IMR-90 (cell line): ENCODE results near the gene PLD5. TPM values are rescaled to one million over a fixed set of nuclear protein-coding genes. Genes with fewer than 3 reads are reported as not detected.

Experiments
- ATAC-seq: fragments of 200-7000 bp; cut with Tn5 transposase; 2 replicates; pipeline ENCODE4 v1.9.1; 2020; ENCODE audit warnings: low read depth, mild to moderate bottlenecking, moderate library complexity
- BruUV-seq: library from RNA; stranded (reverse); fragments of 400-500 nt; replicated peaks from 2 replicates; lab custom pipeline; 2021; lab: Mats Ljungman, UMichigan
- CTCF ChIA-PET: fragments of 300-600 bp; formaldehyde crosslinking; extraction: SDS; loops from one replicate; lab custom pipeline; 2021; ENCODE audit warnings: antibody characterized with exemption; lab: Yijun Ruan, JAX
- POLR2A ChIA-PET: fragments of 300-600 bp; sonication (Branson Sonifier 250); formaldehyde crosslinking; loops from one replicate; lab custom pipeline; 2022; ENCODE audit warnings: antibody characterized with exemption; ENCODE audit not compliant: unreplicated experiment; lab: Charles Lee
- DNase-seq: peaks from one replicate; pipeline ENCODE4 v3.0.0; 2013
- H2AFZ ChIP-seq: replicated peaks from 2 replicates; pipeline ENCODE3; 2013; ENCODE audit warnings: low read length, mild to moderate bottlenecking; ENCODE audit not compliant: poor library complexity
- H2AK5ac ChIP-seq: 2 replicates; pipeline ENCODE4 v1.6.1; 2013; ENCODE audit warnings: low read depth, low read length, inconsistent platforms
- H2AK9ac ChIP-seq: replicated peaks from 2 replicates; pipeline ENCODE3; 2013; ENCODE audit warnings: mild to moderate bottlenecking, low read depth, low read length, moderate library complexity; ENCODE audit not compliant: poor library complexity
- H2BK120ac ChIP-seq: 2 replicates; pipeline ENCODE4 v1.6.1; 2013; ENCODE audit warnings: low read depth, low read length, inconsistent platforms
- H2BK15ac ChIP-seq: 3 replicates; pipeline ENCODE4 v1.6.1; 2013; ENCODE audit warnings: low read depth, low read length, inconsistent platforms
- H2BK20ac ChIP-seq: 2 replicates; pipeline ENCODE4 v1.6.1; 2013; ENCODE audit warnings: low read depth, mild to moderate bottlenecking, inconsistent platforms, low read length, moderate library complexity
- H2BK5ac ChIP-seq: 2 replicates; pipeline ENCODE4 v1.6.1; 2013; ENCODE audit warnings: mild to moderate bottlenecking, low read depth, low read length, inconsistent platforms; ENCODE audit not compliant: poor library complexity, severe bottlenecking
- H3K14ac ChIP-seq: replicated peaks from 2 replicates; pipeline ENCODE4 v1.6.1; 2013; ENCODE audit warnings: low read depth, low read length, inconsistent platforms
- H3K18ac ChIP-seq: 2 replicates; pipeline ENCODE4 v1.6.1; 2013; ENCODE audit warnings: low read depth, low read length, control low read depth
- H3K23ac ChIP-seq: 2 replicates; pipeline ENCODE4 v1.6.1; 2013; ENCODE audit warnings: low read depth, low read length, inconsistent platforms
- H3K27ac ChIP-seq: 2 replicates; pipeline ENCODE4 v1.5.1; 2013; ENCODE audit warnings: mild to moderate bottlenecking, control low read depth, low read length; ENCODE audit not compliant: insufficient read depth
- H3K27me3 ChIP-seq: 2 replicates; pipeline ENCODE4 v1.6.1; 2013; ENCODE audit warnings: low read length; ENCODE audit not compliant: control insufficient read depth, insufficient read depth
- H3K36me3 ChIP-seq: 2 replicates; pipeline ENCODE4 v1.6.1; 2013; ENCODE audit warnings: low read length, mixed read lengths; ENCODE audit not compliant: control insufficient read depth, insufficient read depth
- H3K4ac ChIP-seq: 2 replicates; pipeline ENCODE4 v1.6.1; 2013; ENCODE audit warnings: low read depth, low read length, inconsistent platforms
- H3K4me1 ChIP-seq: 2 replicates; pipeline ENCODE4 v1.6.1; 2013; ENCODE audit warnings: low read length, mixed read lengths; ENCODE audit not compliant: control insufficient read depth, insufficient read depth
- H3K4me2 ChIP-seq: 2 replicates; pipeline ENCODE4 v1.6.1; 2013; ENCODE audit warnings: low read depth, mild to moderate bottlenecking, control low read depth, low read length, moderate library complexity
- H3K4me3 ChIP-seq: 2 replicates; pipeline ENCODE4 v1.5.1; 2013; ENCODE audit warnings: low read depth, mild to moderate bottlenecking, control low read depth, low read length, moderate library complexity; ENCODE audit not compliant: insufficient read depth
- H3K56ac ChIP-seq: 2 replicates; pipeline ENCODE4 v1.6.1; 2013; ENCODE audit warnings: low read length, inconsistent platforms; ENCODE audit not compliant: insufficient read depth; ENCODE audit errors: extremely low read depth
- H3K79me1 ChIP-seq, 2 experiments: 2 replicates each; pipeline ENCODE4 v1.6.1; 2013; ENCODE audit warnings: low read length in 2 of 2, inconsistent platforms in 1 of 2, low read depth in 1 of 2
- H3K9ac ChIP-seq: 2 replicates; pipeline ENCODE4 v1.6.1; 2013; ENCODE audit warnings: low read depth, low read length, control low read depth
- H3K9me1 ChIP-seq: 2 replicates; pipeline ENCODE4 v1.6.1; 2013; ENCODE audit warnings: low read length, inconsistent platforms; ENCODE audit not compliant: insufficient read depth
- H3K9me3 ChIP-seq: 2 replicates; pipeline ENCODE4 v1.6.1; 2013; ENCODE audit warnings: low read length; ENCODE audit not compliant: control insufficient read depth, insufficient read depth
- H4K20me1 ChIP-seq: 2 replicates; pipeline ENCODE4 v1.6.1; 2013; ENCODE audit warnings: low read length, inconsistent platforms; ENCODE audit not compliant: insufficient read depth
- H4K5ac ChIP-seq: 2 replicates; pipeline ENCODE4 v1.6.1; 2013; ENCODE audit warnings: mild to moderate bottlenecking, low read depth, low read length, control low read depth
- H4K8ac ChIP-seq, 2 experiments: 2 replicates each; pipeline ENCODE4 v1.6.1; 2013; ENCODE audit warnings: low read depth in 2 of 2, low read length in 2 of 2, control low read depth in 1 of 2, inconsistent platforms in 1 of 2
- H4K91ac ChIP-seq: 2 replicates; pipeline ENCODE4 v1.6.1; 2013; ENCODE audit warnings: low read depth, low read length, inconsistent platforms; ENCODE audit not compliant: insufficient read depth
- BHLHE40 ChIP-seq: fragments of 150-350 bp; IDR thresholded peaks from 2 replicates; pipeline ENCODE4 v1.6.1; 2016; ENCODE audit warnings: mild to moderate bottlenecking, low read depth, low read length
- CEBPB ChIP-seq: IDR thresholded peaks from 2 replicates; pipeline ENCODE4 v1.6.1; 2012; ENCODE audit warnings: low read depth, low read length, improper control_type of control experiment
- CHD1 ChIP-seq: IDR thresholded peaks from 2 replicates; pipeline ENCODE4 v1.6.1; 2012; ENCODE audit warnings: low read depth, low read length, improper control_type of control experiment
- CTCF ChIP-seq: conservative IDR thresholded peaks from 2 replicates; pipeline ENCODE4 v1.5.1; 2012; ENCODE audit warnings: mild to moderate bottlenecking, low read depth, low read length, improper control_type of control experiment
- FOS ChIP-seq: fragments of 150-350 bp; IDR thresholded peaks from 2 replicates; pipeline ENCODE4 v1.6.1; 2016; ENCODE audit warnings: low read depth, low read length
- MAZ ChIP-seq: IDR thresholded peaks from 2 replicates; pipeline ENCODE4 v1.6.1; 2012; ENCODE audit warnings: low read depth, mild to moderate bottlenecking, low read length, improper control_type of control experiment, moderate library complexity, borderline replicate concordance
- MXI1 ChIP-seq: IDR thresholded peaks from 2 replicates; pipeline ENCODE4 v1.6.1; 2012; ENCODE audit warnings: low read depth, mild to moderate bottlenecking, low read length, moderate library complexity, borderline replicate concordance
- POLR2A ChIP-seq: IDR thresholded peaks from 2 replicates; pipeline ENCODE4 v1.6.1; 2012; ENCODE audit warnings: mild to moderate bottlenecking, low read depth, low read length
- RAD21 ChIP-seq: IDR thresholded peaks from 2 replicates; pipeline ENCODE4 v1.6.1; 2012; ENCODE audit warnings: low read length, improper control_type of control experiment
- RCOR1 ChIP-seq: IDR thresholded peaks from 2 replicates; pipeline ENCODE4 v1.6.1; 2012; ENCODE audit warnings: mild to moderate bottlenecking, low read length, improper control_type of control experiment; ENCODE audit not compliant: insufficient replicate concordance
- RFX5 ChIP-seq: IDR thresholded peaks from 2 replicates; pipeline ENCODE4 v1.8.0; 2012; ENCODE audit warnings: low read depth, mild to moderate bottlenecking, low read length, moderate library complexity
- SMC3 ChIP-seq: fragments of 150-350 bp; IDR thresholded peaks from 2 replicates; pipeline ENCODE4 v1.6.1; 2016; ENCODE audit warnings: low read depth, mild to moderate bottlenecking, antibody characterized with exemption, low read length, moderate library complexity
- USF2 ChIP-seq: fragments of 150-350 bp; IDR thresholded peaks from 2 replicates; pipeline ENCODE4 v1.6.1; 2017; ENCODE audit warnings: mild to moderate bottlenecking, antibody characterized with exemption, low read length, low read depth
- WGBS, 2 experiments: methylation state at CpG; one replicate each; pipeline versions ENCODE4 v1.1.5 to v1.1.7; 2013; ENCODE audit warnings: missing lambda C conversion rate in 2 of 2; ENCODE audit not compliant: insufficient read length in 1 of 2; ENCODE audit errors: extremely low coverage in 2 of 2; 5-methylcytosine and 5-hydroxymethylcytosine counted together
- dilution Hi-C: fragments of 300-500 bp; cut with HindIII; formaldehyde crosslinking; loops from one replicate; pipeline ENCODE4 v1.14.3; 2018; ENCODE audit warnings: low sequenced_read_pairs; ENCODE audit not compliant: unreplicated experiment
- in situ Hi-C: fragments of 300-500 bp; cut with MboI; formaldehyde crosslinking; loops from 3 replicates; pipeline ENCODE4 v1.14.3; 2019; ENCODE audit warnings: low sequenced_read_pairs, inconsistent platforms, mixed read lengths
- intact Hi-C: fragments of 100-400 bp; cut with micrococcal nuclease; formaldehyde crosslinking; loops from 2 replicates; pipeline ENCODE4 v1.10.0; 2022
- polyA plus RNA-seq, 3 experiments: library from polyadenylated mRNA; depleted of rRNA; stranded (reverse); fragments of >200 nt; gene quantifications; 2 replicates each; pipeline ENCODE4 v1.2.3, GENCODE V29; 2012; ENCODE audit warnings: low replicate concordance in 1 of 3
- total RNA-seq: library from RNA; depleted of rRNA; stranded (reverse); fragments of >200 nt; gene quantifications from 2 replicates; pipeline ENCODE4 v1.2.3, GENCODE V29; 2012

PLD5 gene
- total and polyA plus RNA-seq, 2 of the 4 experiments (the other 2 are of a cell fraction): not detected

- Histone ChIP-seq H3K18ac (no peak overlapping the region), H3K9me3 (peaks cover 14% of the 10 kb centered on the region), H3K56ac (no peak overlapping the region), H3K27me3 (no peaks in the 10 kb centered on the region), H2BK5ac (no peak overlapping the region), H3K36me3 (no peaks in the 10 kb centered on the region), H4K8ac (no peak overlapping the region), H3K4me1 (no peaks in the 10 kb centered on the region), H4K20me1 (no peaks in the 10 kb centered on the region), H2BK20ac (no peak overlapping the region), H3K79me1 (no peaks in the 10 kb centered on the region), H3K4me2 (no peak overlapping the region), H4K5ac (no peak overlapping the region), H3K14ac (no peak overlapping the region), H3K4ac (no peak overlapping the region), H2AFZ (no peak overlapping the region), H2BK120ac (no peak overlapping the region), H3K23ac (no peak overlapping the region), H3K9me1 (no peaks in the 10 kb centered on the region), H2AK9ac (no peak overlapping the region), H2BK15ac (no peak overlapping the region), H3K9ac (no peak overlapping the region), H3K27ac (no peak overlapping the region), H2AK5ac (no peak overlapping the region), H3K4me3 (no peak overlapping the region), H4K91ac (no peak overlapping the region)
- TF ChIP-seq BHLHE40: no peak
- TF ChIP-seq MXI1: no peak
- no peak for TF ChIP-seq SMC3
- no peak for TF ChIP-seq MAZ
- TF ChIP-seq CEBPB: no peak
- TF ChIP-seq RAD21: no peak
- no peak for TF ChIP-seq RFX5
- no peak for TF ChIP-seq POLR2A
- no peak for TF ChIP-seq RCOR1
- no peak for TF ChIP-seq CTCF
- no peak for TF ChIP-seq CHD1
- TF ChIP-seq USF2: no peak
- TF ChIP-seq FOS: no peak
- intact Hi-C loops (no loop called here), dilution Hi-C loops (no loop called here), in situ Hi-C loops (no loop called here)
- ATAC-seq (no peak), DNase-seq (no peak)
- BruUV-seq: no TSS peak
- no CpG with 5 or more reads among the region's 3 CpGs for WGBS, 2 experiments
- POLR2A ChIA-PET: no interaction called here
- CTCF ChIA-PET: no interaction called here
Measured at GRCh38 chr1:242224461-242224860, 300.0 kb downstream of the PLD5 start.
